GM18907 (cell line): ENCODE data around the gene NAT9.

Experiments used
- ATAC-seq: cut with Tn5 transposase; IDR thresholded peaks from one replicate; pipeline ENCODE4 v1.9.1; 2021; ENCODE audit warnings: mild to moderate bottlenecking, moderate library complexity; ENCODE audit not compliant: unreplicated experiment

Gene NAT9

DNA sequence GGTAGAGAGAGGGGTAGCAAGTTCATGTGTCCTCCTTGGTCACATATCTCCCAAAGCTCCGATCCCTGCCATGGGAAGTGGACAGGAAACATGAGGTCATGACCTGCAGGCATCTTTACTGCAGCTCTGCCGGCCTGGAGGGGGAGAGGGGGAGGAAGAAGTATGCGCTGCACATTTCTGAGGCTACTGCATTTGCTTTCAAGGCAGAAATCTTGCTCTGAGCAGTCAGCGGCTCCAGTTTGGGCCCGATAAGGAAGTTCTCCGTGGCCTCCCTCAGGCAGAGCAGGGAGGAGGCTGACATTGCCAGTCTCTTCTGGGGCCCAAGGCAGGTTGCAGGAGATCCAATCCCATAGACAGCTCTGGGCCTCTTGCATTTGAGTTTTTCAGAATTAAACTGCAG is 29.2 kb downstream of the NAT9 start:
- ATAC-seq = no peak

DNA sequence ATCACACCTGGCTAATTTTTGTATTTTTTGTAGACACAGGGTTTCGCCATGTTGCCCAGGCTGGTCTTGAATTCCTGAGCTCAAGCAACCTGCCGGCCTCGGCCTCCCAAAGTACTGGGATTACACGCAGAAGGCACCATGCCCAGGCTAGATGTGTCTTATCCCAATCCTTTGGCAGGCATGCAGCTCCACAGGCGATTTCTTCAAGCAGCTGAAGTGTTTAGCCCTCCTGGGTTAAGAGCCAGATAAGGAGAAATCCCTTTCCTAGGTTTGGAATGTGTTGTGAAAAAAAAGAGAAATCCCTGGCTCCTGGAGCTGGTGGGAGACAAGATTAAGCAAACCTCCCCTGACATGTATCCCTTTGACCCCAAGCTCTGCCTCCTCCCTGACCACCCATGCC is 29.8 kb downstream of the NAT9 start:
- no peak for ATAC-seq

DNA sequence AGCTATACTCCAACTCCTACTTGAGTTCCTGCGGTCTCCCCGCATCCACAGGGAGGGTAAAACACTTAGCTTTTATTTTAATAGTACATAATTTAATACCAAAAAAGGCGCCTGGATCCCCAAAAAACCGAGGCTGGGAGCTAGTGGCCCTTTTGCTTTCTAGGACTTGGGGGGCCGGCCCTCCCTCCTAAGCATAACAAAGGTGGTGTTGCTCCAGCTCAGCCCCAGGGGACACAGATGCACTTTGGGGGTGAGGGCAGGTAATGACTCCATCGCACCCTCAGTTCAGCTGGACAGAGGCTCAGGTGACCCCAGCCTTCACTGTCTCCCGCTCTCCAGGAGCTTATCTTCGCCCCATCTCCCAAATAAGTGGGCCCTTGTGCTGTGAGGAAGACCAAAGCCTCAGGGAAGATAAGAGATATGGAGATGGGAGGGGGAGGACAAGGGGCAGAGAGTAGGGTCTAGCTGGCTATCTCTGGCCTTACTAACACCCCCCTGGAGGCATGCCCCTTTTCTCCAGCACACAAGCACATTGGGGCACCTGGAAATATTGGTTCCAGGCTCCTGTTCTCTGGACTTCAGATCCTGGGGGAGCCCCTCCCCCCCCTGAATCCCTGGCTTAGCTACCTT is 30.5 kb downstream of the NAT9 start:
- no peak for ATAC-seq

DNA sequence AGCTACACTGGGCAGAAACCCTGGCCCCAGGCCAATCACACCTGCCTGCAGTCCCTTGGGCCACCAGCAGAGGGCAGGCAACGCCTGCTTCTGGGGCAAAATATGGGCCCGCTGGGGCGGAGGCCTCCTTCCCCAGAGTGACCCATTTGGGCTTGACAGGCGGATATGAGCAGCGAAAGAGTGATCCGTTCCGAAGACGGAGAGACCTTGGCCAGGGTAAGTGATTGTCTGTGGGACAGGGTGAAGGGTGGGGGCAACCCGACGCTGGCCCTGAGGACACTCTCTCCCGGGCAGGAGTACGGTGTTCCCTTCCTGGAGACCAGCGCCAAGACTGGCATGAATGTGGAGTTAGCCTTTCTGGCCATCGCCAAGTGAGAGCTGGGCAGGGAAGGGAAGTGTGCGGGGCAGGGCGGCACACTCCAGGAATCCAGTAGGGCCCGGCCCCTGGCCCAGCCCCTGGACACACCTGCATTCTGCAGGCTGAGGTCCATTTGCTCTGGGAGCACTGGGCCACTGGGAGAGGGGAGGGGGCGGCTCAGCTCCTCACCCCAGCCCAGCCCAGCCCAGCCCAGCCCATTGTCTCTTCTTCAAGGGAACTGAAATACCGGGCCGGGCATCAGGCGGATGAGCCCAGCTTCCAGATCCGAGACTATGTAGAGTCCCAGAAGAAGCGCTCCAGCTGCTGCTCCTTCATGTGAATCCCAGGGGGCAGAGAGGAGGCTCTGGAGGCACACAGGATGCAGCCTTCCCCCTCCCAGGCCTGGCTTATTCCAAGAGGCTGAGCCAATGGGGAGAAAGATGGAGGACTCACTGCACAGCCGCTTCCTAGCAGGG is 31.2 kb downstream of the NAT9 start:
- no peak for ATAC-seq

DNA sequence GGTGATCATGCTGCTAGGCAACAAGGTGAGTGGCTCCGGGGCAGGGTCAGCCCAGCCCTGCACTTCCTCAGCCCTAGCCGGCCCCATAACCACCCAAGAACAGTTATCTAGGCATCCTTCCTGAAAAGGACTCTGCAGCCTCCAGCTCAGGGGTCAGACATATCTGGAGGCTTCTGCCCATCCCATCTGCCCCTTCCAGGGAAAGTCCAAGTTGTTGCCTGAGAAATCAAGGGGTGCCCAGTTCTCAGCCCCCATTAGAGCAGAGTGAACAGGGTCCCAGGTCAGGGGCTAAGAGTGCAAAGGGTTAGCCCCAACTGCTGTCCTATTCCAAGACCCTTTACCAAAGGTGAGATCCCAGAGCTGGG is 31.8 kb downstream of the NAT9 start:
- ATAC-seq = no peak

DNA sequence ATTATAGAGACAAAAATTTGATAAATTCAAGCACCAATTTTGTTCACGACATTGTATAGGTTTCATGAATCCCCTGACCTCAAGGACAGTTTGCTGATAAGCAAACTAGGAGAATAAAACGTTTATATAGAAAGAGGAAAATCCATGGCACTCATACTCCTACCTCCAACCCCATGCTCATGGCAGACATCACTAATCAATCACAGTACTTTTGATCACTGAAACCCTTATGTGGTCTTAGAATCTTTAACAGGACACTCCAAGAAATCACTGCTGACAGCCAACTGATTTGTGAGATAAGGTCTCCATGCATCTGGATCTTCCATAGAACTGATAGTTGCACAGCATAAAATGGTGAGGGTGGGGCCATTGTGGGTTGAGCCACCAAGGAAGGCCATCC is 32.4 kb downstream of the NAT9 start:
- ATAC-seq = no peak

DNA sequence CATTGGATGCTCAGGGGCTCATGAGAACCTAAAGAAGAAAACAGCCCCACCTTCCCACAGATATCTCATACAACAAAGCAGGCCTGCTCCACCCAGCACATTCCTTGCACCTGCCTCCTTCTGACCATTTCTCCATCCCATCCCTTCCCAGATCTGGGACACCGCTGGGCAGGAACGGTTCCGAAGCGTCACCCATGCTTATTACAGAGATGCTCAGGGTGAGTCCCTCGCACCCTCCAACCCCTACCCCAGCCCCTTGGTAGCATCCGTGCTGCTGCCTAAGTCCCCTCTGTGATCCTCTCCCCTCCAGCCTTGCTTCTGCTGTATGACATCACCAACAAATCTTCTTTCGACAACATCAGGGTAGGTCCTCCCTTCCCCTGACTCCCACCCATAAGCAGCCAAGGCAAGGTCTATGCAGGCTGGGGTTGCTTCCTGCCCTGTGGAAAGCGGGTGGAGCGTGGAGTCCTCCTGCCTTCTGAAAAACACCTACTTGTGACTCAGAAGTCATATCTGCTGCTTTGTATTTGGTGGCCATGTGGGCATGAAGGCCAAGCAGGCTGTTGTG is 33.1 kb downstream of the NAT9 start:
- no peak for ATAC-seq

DNA sequence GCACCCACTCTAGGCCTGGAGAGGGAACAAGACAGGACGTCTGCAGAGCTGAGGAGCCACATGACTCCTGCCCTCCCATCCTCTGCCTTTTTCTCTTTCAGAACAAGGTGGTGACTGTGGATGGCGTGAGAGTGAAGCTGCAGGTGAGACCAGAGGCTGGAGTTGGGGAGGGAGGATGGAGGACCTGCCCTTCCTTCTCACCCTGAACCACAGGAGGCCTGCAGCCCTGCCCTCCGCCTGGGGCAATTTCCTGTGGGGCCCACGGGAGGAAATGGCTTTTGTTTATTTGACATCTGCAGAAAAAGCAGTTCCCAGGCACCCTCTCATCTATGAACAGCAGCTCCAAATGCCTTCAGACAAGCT is 34.0 kb downstream of the NAT9 start:
- ATAC-seq = no peak

DNA sequence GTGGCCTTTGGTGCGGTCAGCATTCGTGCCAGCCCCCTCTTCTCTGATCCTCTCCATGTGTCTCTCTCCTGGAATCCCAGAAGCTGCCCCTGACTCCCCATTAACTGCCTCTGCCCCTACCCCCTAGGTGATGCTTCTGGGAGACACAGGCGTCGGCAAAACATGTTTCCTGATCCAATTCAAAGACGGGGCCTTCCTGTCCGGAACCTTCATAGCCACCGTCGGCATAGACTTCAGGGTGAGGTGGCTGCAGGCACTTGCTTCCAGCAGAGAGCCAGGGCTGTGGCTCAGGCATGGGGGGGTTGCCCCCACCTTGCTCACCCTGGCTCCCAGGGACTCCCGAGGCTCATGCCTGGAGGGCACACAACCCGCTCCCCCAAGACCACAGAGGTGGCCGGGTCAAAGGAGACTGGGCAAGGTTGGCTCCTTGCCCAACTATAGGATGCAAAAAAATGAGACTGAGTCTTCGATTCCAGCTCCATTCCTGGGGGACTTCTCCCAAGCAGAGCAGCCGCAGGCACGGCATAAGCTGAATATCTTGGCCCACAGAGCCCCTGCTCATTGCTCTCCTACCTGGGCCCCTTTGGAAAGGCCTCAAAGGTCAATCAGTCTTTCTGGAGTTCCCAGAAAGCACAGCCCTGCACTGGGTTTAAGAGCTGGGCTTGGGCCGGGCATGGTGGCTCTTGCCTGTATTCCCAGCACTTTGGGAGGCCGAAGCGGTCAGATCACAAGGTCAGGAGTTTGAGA is 35.3 kb downstream of the NAT9 start:
- no peak for ATAC-seq

DNA sequence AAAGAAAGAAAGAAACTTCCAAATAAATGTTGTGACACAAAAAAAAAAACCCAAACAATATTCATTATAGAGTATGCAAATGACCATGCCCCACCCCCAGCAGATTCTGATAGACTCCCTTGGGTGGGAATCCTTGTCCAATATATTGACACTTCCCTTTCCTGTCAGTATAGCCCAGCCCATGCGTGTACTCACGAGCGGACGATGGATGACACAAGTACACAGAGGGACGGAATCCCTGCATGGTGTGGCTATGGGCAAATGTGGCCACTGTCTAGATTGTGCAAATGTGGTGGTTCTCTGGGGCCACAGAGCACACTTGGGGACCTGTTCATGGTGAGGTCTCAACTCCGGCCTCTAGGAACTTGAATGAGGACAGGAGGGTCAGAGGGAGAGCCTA is 36.0 kb downstream of the NAT9 start:
- ATAC-seq = no peak

DNA sequence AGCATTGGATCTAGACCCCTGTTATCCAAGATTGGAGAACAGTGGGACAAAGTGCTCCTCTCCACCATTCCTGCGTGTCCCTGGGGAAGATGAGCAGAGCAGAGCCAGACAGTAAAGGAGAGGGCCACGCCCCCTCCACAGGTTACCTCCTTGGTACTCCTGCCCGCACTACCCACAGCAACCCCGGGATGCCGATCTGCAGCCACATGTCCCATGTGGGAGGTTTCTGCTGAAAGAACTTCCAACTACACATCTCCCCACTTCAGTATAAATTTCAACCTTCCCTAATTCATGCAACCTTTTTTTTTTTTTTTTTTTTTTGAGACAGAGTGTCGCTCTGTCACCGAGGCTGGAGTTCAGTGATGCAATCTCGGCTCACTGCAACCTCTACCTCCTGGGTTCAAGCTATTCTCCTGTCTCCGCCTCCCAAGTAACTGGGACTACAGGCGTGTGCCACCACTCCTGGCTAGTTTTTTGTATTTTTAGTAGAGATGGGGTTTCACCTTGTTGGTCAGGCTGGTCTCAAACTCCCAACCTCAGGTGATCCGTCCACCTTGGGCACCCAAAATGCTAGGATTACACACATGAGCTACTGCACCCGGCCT is 36.8 kb downstream of the NAT9 start:
- no peak for ATAC-seq

DNA sequence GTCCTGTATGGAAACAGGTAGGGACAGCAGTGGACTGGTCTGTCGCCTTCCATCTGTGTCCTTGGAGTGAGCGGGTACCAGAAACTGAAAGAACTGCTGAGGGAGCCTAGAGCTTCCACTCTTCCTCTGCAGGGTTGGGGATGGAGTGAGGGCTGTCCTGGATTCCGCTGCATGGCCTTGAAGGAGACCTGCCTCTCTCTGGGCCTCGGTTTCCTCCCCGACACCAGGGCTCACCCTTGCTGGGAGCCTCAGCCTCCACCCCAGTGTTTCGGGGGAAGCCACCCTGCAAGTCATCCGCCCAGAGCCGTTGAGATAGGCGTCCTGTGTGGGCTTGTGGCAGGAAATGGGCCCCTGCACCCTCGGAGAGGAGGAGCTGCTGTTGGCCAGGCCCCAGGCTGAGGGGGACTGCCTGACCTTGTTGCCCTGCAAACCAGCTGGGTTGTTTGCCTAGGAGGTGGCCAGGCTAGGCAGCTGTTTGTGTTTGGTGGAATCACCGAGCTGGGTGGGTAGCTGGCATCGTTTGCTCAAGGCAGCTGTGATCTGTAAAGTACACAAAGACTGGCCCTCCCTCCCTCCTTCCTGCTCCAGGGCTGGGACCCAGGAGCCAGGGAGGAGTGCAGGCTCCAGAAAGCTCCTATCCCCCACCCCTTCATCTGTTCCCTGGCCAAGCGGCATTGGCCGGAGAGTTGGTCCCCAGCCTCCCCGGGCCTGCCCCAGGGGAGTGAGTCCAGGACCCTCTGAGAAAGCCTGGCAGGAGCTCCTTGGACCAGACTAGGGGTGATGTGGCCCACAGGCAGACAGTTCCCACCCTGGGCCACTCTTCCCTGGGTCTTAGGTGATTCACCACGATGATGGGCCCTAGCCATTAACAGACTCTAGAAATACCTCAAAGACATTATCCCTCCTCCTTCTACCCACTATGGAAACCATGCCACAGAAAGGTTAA is 37.8 kb downstream of the NAT9 start:
- peak; percentile 53 for ATAC-seq

DNA sequence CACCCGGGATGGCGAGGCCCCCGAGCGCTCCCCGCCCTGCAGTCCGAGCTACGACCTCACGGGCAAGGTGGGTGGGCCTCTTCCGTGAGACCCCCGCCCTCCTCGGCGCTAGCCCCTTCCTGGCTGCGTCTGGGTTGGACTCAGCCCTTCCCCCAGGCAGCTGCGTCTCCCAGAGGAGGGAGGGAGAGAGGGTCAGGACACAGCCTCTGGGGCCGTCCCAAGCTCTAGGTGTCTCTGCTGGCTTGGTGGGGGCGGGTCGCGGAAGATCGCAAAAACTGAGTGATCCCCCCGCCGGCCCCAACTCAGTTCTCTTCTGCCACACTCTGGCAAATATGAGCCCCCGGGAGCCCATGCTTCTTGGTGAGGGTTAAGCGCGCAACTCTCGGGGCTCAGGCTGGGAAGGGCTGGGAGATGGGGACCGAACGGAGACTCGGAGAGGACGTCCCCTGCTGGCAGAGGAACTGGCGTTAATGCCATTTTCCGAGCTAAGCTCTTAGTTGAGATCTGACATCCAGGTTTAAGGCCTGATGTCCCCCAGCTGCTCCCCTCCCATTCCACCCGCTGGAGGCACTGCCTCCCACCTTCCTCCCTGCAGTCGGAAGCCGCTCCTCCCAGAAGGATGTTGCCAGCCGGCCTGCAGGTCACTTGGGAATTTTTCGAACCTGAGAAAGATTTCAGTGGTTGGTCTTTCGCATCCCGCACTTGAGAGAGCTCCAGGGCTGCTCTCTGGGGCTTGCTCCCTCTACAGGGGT is 38.7 kb downstream of the NAT9 start:
- ATAC-seq = no peak

DNA sequence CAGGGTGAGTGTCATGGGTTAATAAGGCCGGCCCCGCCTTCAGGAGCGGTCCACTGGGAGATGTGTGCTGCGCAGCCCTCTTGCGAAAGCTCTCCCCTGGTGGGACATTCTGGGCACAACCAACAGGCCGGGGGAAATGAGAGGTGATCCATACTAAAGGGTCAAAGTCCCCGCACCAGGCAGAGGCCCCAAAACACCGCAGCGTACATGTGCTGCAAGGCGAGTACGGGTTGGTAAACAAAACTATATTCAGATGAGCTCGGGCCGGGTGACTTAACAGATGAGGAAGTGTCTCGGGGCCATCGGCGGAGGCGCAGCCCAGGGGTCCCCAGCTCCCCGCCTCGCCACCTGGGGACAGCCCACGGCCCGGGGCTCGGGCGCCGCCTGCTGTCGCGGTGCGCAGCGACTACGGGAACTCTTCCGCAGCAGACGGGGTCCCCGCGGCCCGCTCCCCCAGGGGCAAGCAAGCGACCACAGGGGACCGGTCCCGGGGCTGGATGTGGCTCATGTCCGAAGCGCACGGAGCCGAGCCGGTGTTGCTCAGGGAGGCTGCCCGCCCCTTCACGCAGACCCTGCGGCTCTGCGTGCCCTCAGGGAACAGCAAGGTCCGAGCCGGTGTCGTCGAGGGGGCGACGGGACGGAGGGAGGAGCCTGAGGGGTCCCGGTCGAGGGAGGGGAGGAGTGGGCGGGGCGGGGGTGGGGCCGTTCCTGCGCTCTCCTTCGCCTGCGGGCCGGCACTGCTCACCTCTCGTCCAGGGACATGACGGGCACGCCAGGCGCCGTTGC is 39.4 kb downstream of the NAT9 start, which contains the start of gene RAB37:
TSS of gene RAB37 (plus strand) at position 744 of the 786 bp plus-strand sequence. CDS start at position 761, 17 bp downstream.
- peak; percentile 43 for ATAC-seq

DNA sequence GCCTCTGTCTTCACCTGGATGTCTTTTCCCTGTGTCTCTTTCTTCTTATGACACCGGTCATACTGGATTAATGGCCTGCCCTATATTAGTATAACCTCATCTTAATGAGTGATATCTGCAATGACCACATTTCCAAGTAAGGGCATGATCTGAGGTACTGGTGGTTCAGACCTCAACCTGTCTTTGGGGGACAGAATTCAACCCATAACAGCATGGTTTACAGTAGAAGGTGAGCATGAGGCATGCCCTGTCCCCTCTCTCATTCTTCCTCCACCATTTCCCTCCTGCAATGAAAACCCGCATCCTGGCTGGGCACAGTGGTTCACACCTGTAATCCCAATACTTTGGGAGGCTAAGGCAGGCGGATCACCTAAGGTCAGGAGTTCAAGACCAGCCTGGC is 41.9 kb downstream of the NAT9 start:
- no peak for ATAC-seq

DNA sequence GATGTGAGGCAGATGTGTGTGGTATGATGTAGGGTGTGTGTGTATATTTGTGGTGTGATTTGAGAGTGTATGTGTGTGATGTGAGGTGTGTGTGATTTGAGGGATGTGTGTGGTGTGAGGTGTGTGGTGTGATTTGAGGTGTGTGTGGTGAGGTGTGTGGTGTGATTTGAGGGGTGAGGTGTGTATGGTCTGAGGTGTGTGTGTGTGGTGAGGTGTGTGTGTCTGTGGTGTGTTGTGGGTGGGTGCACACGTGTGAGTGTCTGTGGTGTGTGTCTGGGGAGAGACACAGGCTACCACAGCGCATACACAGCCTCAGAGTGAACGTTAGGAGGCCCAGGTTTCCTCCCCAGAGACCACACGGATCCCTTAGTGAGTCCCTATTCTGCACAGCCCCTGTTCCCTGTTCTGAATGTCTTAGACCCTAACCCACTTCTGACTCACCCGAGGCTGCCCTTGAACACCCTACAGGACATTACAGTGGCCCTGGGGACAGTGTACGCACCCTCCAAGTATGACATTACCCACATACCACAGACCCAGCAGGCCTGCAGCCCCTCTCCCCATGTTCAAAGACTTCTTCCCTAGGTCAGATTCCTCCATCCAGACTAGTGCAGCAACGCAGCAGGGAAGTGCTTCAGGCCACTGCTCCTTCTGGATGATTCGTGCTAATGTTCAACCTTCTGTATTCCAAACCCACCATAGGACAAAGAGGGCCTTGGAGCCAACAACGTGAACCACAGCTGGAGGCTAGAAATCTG is 42.6 kb downstream of the NAT9 start:
- ATAC-seq = no peak

DNA sequence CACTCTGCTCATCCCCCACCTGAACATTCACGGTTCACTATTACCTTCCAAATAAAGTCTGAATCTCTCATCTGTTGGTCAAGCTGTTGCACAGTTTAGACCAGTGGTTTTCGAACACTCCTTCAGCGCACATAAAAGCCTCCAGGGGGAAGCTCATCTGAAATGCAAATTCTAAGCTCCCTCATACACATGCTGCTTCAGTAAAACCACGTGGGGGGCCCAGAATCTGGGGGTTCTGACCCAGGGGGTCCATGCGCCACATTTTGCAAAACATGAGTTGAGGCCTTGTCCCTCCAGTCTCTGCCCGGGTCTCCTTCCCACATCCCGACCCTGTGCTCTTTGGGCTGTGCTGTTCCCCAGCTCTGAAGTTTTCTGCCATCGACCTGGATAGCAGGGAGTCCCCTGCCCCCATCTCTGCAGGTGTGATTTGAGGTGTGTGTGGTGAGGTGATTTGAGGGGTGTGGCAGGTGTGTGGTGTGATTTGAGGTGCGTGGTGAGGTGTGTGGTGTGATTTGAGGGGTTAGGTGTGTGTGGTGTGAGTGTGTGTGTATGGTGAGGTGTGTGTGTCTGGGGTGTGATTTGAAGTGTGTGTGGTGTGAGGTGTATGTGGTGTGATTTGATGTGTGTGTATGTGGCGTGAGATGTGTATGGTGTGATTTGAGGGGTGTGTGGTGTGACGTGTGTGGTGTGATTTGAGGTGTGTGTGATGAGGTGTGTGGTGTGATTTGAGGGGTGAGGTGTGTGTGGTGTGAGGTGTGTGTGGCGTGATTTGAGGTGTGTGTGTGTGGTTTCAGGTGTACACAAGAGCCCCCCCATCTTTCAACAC is 43.9 kb downstream of the NAT9 start:
- ATAC-seq = no peak
